Thymus (tissue), 11 donors: Measurements from ENCODE around the gene NGEF. TPM values are rescaled to one million over a fixed set of nuclear protein-coding genes. Genes with fewer than 3 reads are reported as not detected.

Source experiments
- DNase-seq, 9 donors: peaks; one replicate each; pipeline ENCODE4 v3.0.0-alpha.2; 2013; ENCODE audit warnings: low spot score in 9 of 9, low read depth in 6 of 9, missing footprints in 1 of 9
- H3K27ac ChIP-seq, 2 donors: one replicate each; pipeline ENCODE4 v1.5.1; 2013; ENCODE audit warnings: control low read depth in 1 of 2, low read depth in 1 of 2, low read length in 1 of 2, mild to moderate bottlenecking in 1 of 2, moderate library complexity in 1 of 2
- H3K27me3 ChIP-seq, 2 donors: one replicate each; pipeline ENCODE4 v1.5.1; 2013; ENCODE audit warnings: low read length in 1 of 2; ENCODE audit not compliant: control insufficient read depth in 2 of 2, insufficient read depth in 1 of 2
- H3K36me3 ChIP-seq, 2 donors: one replicate each; pipeline ENCODE4 v1.5.1; 2013; ENCODE audit warnings: low read length in 1 of 2, mild to moderate bottlenecking in 1 of 2, moderate library complexity in 1 of 2; ENCODE audit not compliant: control insufficient read depth in 2 of 2, insufficient read depth in 2 of 2
- H3K4me1 ChIP-seq, 2 donors: one replicate each; pipeline ENCODE4 v1.5.1; 2013; ENCODE audit warnings: low read length in 2 of 2; ENCODE audit not compliant: control insufficient read depth in 2 of 2, insufficient read depth in 2 of 2
- H3K4me3 ChIP-seq, 2 donors: one replicate each; pipeline ENCODE4 v1.5.1; 2013; ENCODE audit warnings: low read length in 2 of 2, control low read depth in 1 of 2, mild to moderate bottlenecking in 1 of 2
- H3K9me3 ChIP-seq, 2 donors: one replicate each; pipeline ENCODE4 v1.5.1; 2013; ENCODE audit warnings: low read length in 1 of 2, mild to moderate bottlenecking in 1 of 2; ENCODE audit not compliant: control insufficient read depth in 2 of 2, insufficient read depth in 1 of 2
- WGBS: extraction: QIAGEN DNeasy Blood & Tissue Kit; methylation state at CpG from one replicate; pipeline ENCODE4 v1.1.7; 2013; 5-methylcytosine and 5-hydroxymethylcytosine counted together
- polyA plus RNA-seq: library from polyadenylated mRNA; stranded (reverse); fragments of 200-250 nt; gene quantifications from one replicate; pipeline ENCODE4 v1.2.3, GENCODE V29; 2013
- total RNA-seq: library from RNA; stranded (reverse); fragments of 120-200 nt; gene quantifications from one replicate; pipeline ENCODE4 v1.2.4, GENCODE V29; 2013
- donor health status: healthy.

The NGEF gene
- total and polyA plus RNA-seq, 2 donors: 0.14 to 0.18 TPM

- H3K27me3 ChIP-seq: no peaks in the 10 kb centered on the region
- no peak overlapping the region for H3K4me3 ChIP-seq
- 91% methylated on average over 10 of the region's 10 CpGs for WGBS
- H3K4me1 ChIP-seq: no peaks in the 10 kb centered on the region
- no peak for DNase-seq
- H3K27ac ChIP-seq: no peak overlapping the region
- H3K9me3 ChIP-seq: no peaks in the 10 kb centered on the region
- no peaks in the 10 kb centered on the region for H3K36me3 ChIP-seq
Measured at GRCh38 chr2:232977438-232977971, 35.6 kb downstream of the NGEF start.

GRCh38 chr2:232976666-232977437 is 36.2 kb downstream of the NGEF start:
- no peaks in the 10 kb centered on the region for H3K9me3 ChIP-seq
- no peaks in the 10 kb centered on the region for H3K27me3 ChIP-seq
- DNase-seq: no peak
- H3K36me3 ChIP-seq: no peaks in the 10 kb centered on the region
- no peak overlapping the region for H3K4me3 ChIP-seq
- no peaks in the 10 kb centered on the region for H3K4me1 ChIP-seq
- 92% methylated on average over 20 of the region's 20 CpGs for WGBS
- no peak overlapping the region for H3K27ac ChIP-seq

GRCh38 chr2:232976176-232976575 is 36.9 kb downstream of the NGEF start:
- Histone ChIP-seq H3K4me3 (no peak overlapping the region), H3K36me3 (no peaks in the 10 kb centered on the region), H3K9me3 (no peaks in the 10 kb centered on the region), H3K27ac (no peak overlapping the region), H3K27me3 (no peaks in the 10 kb centered on the region), H3K4me1 (no peaks in the 10 kb centered on the region)
- WGBS: 97% methylated on average over 4 of the region's 4 CpGs
- no peak for DNase-seq

- H3K4me3 ChIP-seq: no peak overlapping the region
- DNase-seq: no peak
- H3K27me3 ChIP-seq: no peaks in the 10 kb centered on the region
- H3K36me3 ChIP-seq: no peaks in the 10 kb centered on the region
- 98% methylated on average over 7 of the region's 7 CpGs for WGBS
- no peaks in the 10 kb centered on the region for H3K9me3 ChIP-seq
- H3K4me1 ChIP-seq: no peaks in the 10 kb centered on the region
- H3K27ac ChIP-seq: no peak overlapping the region
Measured at GRCh38 chr2:232974396-232974795, 38.7 kb downstream of the NGEF start.

- 93% methylated on average over 3 of the region's 3 CpGs for WGBS
- Histone ChIP-seq H3K27ac (no peak overlapping the region), H3K27me3 (no peaks in the 10 kb centered on the region), H3K36me3 (no peaks in the 10 kb centered on the region), H3K4me3 (no peak overlapping the region), H3K4me1 (no peaks in the 10 kb centered on the region), H3K9me3 (no peaks in the 10 kb centered on the region)
- DNase-seq: no peak
Measured at GRCh38 chr2:232973796-232974195, 39.3 kb downstream of the NGEF start.

GRCh38 chr2:232973011-232973735 is 39.9 kb downstream of the NGEF start:
- no peaks in the 10 kb centered on the region for H3K4me1 ChIP-seq
- DNase-seq: no peak
- H3K9me3 ChIP-seq: no peaks in the 10 kb centered on the region
- 88% methylated on average over 10 of the region's 10 CpGs for WGBS
- H3K36me3 ChIP-seq: no peaks in the 10 kb centered on the region
- H3K4me3 ChIP-seq: no peak overlapping the region
- no peaks in the 10 kb centered on the region for H3K27me3 ChIP-seq
- no peak overlapping the region for H3K27ac ChIP-seq

- no peaks in the 10 kb centered on the region for H3K27me3 ChIP-seq
- no peak overlapping the region for H3K4me3 ChIP-seq
- 87% methylated on average over 5 of the region's 5 CpGs for WGBS
- H3K36me3 ChIP-seq: no peaks in the 10 kb centered on the region
- no peak overlapping the region for H3K27ac ChIP-seq
- no peak for DNase-seq
- no peaks in the 10 kb centered on the region for H3K4me1 ChIP-seq
- no peaks in the 10 kb centered on the region for H3K9me3 ChIP-seq
Measured at GRCh38 chr2:232971744-232972143, 41.3 kb downstream of the NGEF start.

- Histone ChIP-seq H3K27me3 (peaks cover 0 to 2% of the 10 kb centered on the region in 2 donors), H3K27ac (no peak overlapping the region), H3K4me1 (no peaks in the 10 kb centered on the region), H3K4me3 (no peak overlapping the region), H3K36me3 (no peaks in the 10 kb centered on the region), H3K9me3 (peaks cover 0 to 8% of the 10 kb centered on the region in 2 donors)
- 97% methylated on average over 2 of the region's 2 CpGs for WGBS
- no peak for DNase-seq
Measured at GRCh38 chr2:232970051-232970450, 43.0 kb downstream of the NGEF start.

- Histone ChIP-seq H3K4me1 (no peaks in the 10 kb centered on the region), H3K27me3 (peaks cover 0 to 2% of the 10 kb centered on the region in 2 donors), H3K4me3 (no peak overlapping the region), H3K9me3 (peaks cover 0 to 8% of the 10 kb centered on the region in 2 donors), H3K27ac (no peak overlapping the region), H3K36me3 (no peaks in the 10 kb centered on the region)
- DNase-seq: no peak
- WGBS: 93% methylated on average over 2 of the region's 2 CpGs
Measured at GRCh38 chr2:232967474-232967873, 45.6 kb downstream of the NGEF start.
